ENCODE data around the gene TRIM56.

DNA sequence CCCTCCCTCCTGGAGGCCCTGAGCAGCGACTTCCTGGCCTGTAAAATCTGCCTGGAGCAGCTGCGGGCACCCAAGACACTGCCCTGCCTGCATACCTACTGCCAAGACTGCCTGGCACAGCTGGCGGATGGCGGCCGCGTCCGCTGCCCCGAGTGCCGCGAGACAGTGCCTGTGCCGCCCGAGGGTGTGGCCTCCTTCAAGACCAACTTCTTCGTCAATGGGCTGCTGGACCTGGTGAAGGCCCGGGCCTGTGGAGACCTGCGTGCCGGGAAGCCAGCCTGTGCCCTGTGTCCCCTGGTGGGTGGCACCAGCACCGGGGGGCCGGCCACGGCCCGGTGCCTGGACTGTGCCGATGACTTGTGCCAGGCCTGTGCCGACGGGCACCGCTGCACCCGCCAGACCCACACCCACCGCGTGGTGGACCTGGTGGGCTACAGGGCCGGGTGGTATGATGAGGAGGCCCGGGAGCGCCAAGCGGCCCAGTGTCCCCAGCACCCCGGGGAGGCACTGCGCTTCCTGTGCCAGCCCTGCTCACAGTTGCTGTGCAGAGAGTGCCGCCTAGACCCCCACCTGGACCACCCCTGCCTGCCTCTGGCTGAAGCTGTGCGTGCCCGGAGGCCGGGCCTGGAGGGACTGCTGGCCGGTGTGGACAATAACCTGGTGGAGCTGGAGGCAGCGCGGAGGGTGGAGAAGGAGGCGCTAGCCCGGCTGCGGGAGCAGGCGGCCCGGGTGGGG, 2.2 kb downstream of the TRIM56 start:
- TF ChIP-seq, protein P1, sequence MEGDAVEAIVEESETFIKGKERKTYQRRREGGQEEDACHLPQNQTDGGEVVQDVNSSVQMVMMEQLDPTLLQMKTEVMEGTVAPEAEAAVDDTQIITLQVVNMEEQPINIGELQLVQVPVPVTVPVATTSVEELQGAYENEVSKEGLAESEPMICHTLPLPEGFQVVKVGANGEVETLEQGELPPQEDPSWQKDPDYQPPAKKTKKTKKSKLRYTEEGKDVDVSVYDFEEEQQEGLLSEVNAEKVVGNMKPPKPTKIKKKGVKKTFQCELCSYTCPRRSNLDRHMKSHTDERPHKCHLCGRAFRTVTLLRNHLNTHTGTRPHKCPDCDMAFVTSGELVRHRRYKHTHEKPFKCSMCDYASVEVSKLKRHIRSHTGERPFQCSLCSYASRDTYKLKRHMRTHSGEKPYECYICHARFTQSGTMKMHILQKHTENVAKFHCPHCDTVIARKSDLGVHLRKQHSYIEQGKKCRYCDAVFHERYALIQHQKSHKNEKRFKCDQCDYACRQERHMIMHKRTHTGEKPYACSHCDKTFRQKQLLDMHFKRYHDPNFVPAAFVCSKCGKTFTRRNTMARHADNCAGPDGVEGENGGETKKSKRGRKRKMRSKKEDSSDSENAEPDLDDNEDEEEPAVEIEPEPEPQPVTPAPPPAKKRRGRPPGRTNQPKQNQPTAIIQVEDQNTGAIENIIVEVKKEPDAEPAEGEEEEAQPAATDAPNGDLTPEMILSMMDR (conservative IDR thresholded peaks at IDR 0.05; ENCODE audit: low read depth, low read length) = no peak
- TF ChIP-seq MAZ (IDR thresholded peaks at IDR 0.05; ENCODE audit: borderline replicate concordance, low read depth, low read length) = no peak
- TF ChIP-seq CEBPB (IDR thresholded peaks at IDR 0.05; ENCODE audit: low read depth, low read length) = no peak
- TF ChIP-seq RCOR1 (IDR thresholded peaks at IDR 0.05; ENCODE audit: insufficient replicate concordance, low read length) = no peak

Data from IMR-90 (cell line).